RWPE1 (cell line): ENCODE results near the gene TCF4.

Source experiments
- CTCF ChIA-PET: fragments of 350-600 bp; sonication (Branson Sonifier 250); formaldehyde crosslinking; extraction: SDS; loops from one replicate; lab custom pipeline; 2021; lab: Yijun Ruan, JAX
- POLR2A ChIA-PET: fragments of 400-600 bp; formaldehyde crosslinking; extraction: SDS; loops from one replicate; lab custom pipeline; 2020; ENCODE audit warnings: antibody characterized with exemption; ENCODE audit not compliant: low non-redundant PET; lab: Yijun Ruan, JAX
- DNase-seq: peaks from one replicate; pipeline ENCODE4 v3.0.0; 2012; ENCODE audit warnings: low spot score
- H3K27ac ChIP-seq: fragments of 450-650 bp; 2 replicates; pipeline ENCODE4 v1.5.1; 2017
- TF ChIP-seq, protein P1 (sequence below): fragments of 450-650 bp; conservative IDR thresholded peaks from 2 replicates; pipeline ENCODE4 v1.5.1; 2017; ENCODE audit warnings: low read depth, mild to moderate bottlenecking

Gene TCF4

DNA sequence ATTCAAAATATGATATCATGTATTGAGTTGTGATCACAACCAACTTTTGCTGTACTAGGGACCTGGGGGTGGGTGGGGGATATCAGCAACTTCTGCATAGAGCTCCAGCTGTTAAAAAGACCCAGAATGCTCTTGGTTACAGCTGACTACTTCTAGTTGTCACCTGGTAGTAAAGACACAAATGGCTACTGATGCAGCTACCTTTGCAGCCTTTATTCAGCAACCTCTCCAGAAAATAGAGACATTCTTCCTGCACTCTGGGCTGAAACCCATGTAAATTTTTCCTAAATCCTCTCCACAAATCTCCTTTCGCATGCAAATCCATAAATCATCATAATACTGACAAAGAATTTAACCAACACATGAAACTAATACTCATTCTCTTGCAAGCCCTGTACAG is 238.3 kb downstream of the TCF4 start:
- TF ChIP-seq, protein P1, sequence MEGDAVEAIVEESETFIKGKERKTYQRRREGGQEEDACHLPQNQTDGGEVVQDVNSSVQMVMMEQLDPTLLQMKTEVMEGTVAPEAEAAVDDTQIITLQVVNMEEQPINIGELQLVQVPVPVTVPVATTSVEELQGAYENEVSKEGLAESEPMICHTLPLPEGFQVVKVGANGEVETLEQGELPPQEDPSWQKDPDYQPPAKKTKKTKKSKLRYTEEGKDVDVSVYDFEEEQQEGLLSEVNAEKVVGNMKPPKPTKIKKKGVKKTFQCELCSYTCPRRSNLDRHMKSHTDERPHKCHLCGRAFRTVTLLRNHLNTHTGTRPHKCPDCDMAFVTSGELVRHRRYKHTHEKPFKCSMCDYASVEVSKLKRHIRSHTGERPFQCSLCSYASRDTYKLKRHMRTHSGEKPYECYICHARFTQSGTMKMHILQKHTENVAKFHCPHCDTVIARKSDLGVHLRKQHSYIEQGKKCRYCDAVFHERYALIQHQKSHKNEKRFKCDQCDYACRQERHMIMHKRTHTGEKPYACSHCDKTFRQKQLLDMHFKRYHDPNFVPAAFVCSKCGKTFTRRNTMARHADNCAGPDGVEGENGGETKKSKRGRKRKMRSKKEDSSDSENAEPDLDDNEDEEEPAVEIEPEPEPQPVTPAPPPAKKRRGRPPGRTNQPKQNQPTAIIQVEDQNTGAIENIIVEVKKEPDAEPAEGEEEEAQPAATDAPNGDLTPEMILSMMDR, result no peak
- no peak for DNase-seq
- H3K27ac ChIP-seq, result no peak overlapping the region
- ChIA-PET POLR2A (no interaction called here), CTCF (no interaction called here)

DNA sequence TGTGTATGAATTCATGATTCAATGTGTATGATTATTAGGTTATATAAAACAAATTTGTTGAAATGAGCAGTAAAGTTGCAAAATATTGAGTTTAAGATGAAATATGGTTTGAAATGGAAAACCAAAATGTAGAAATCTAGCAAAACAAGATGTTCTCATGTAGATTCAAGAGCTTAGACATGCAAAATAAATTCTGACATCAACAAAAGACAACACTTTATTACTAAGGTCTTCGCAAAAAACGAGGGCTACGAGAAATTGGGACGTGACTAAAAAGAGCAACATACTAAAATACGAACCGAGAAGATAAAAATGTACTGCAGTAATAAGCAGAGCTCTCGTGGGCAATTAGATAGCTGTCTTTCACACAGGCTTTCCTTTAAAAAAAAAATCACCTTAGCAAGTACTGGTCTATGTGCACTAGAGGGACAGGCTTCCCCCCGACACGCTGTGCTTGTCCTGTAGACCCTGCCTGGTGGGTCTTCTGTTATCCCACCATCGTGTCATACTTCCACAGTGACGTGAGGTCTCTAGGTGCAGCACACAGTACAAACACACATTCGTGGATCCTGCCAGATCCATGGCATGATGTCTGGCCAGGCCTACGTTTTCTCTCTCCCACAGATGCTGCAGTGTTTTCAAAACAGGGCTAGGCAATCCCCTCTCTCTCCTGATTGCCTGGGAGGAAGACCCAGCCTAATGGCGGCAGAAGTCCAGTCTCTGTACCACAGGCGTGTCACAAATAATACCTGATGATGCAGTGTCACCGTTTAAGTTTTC is 240.8 kb downstream of the TCF4 start:
- TF ChIP-seq, protein P1, result no peak
- H3K27ac ChIP-seq, result no peak overlapping the region
- DNase-seq, result no peak
- CTCF ChIA-PET, result no interaction called here
- POLR2A ChIA-PET, result no interaction called here

- CTCF ChIA-PET, result no interaction called here
Measured at GRCh38 chr18:55346387-55346786, 241.6 kb downstream of the TCF4 start.

GRCh38 chr18:55345103-55345950 is 242.7 kb downstream of the TCF4 start:
- H3K27ac ChIP-seq, result no peak overlapping the region
- DNase-seq, result no peak
- POLR2A ChIA-PET, result no interaction called here
- CTCF ChIA-PET, result interaction anchor here (0.7 kb wide), 1 partner anchor 751 kb away, joined by 3 read pairs; no protein-coding TSS in a partner anchor
- TF ChIP-seq, protein P1, result no peak

More at GRCh38 chr18:55346387-55346786, 241.6 kb downstream of the TCF4 start:
- no peak for DNase-seq
- no peak overlapping the region for H3K27ac ChIP-seq
- POLR2A ChIA-PET, result no interaction called here
- TF ChIP-seq, protein P1, result no peak

DNA sequence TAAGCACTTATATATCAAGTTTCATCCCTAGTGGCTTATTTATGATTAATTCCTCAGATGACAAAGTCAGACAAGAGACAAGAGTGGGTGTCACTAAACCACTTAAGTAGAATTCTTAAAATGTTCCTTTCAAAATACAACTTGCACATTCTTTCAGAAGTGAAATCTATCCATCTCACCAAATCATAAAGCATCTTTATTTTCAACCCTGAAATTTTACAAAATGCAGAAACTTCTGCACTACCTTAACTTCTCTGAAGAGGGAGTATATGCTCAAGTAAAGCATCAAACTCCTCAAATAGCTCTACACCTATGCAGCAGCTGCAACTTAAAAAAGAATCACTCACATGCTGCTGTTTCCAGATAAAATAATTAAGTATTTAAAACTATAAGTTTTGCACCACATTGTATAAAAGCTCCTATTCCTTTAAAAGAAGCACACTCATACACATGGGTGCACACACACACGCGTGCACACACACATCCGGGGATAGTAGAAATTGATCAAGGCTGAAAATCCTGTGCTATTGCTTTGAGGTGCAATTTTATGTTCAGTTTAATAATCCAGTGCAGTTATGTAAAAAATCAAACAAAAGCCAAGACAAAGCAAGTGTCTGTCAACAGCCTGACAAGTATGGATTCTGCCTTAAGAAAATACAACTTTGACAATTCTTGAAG is 244.5 kb downstream of the TCF4 start:
- POLR2A ChIA-PET, result no interaction called here
- no peak overlapping the region for H3K27ac ChIP-seq
- TF ChIP-seq, protein P1, result peak; percentile 46
- CTCF ChIA-PET, result no interaction called here
- peak; percentile 0 for DNase-seq

- TF ChIP-seq, protein P1, result no peak
- POLR2A ChIA-PET, result no interaction called here
Measured at GRCh38 chr18:55340998-55341397, 247.0 kb downstream of the TCF4 start.

More at GRCh38 chr18:55340998-55341397, 247.0 kb downstream of the TCF4 start:
- CTCF ChIA-PET, result interaction anchor here (0.5 to 0.7 kb wide), 2 partner anchors 216 to 1180 kb away, joined by 3 to 4 read pairs; no protein-coding TSS in a partner anchor
- H3K27ac ChIP-seq, result no peak overlapping the region
- DNase-seq, result no peak
